Testis (tissue), 2 donors: Measurements from ENCODE around the gene TMEM41A.

Experiments used
- CTCF ChIP-seq, 3 experiments: fragments of 450-650 bp in 2 of 3; fragments of 200-600 bp in 1 of 3; sonication (generic) in 1 of 3; IDR thresholded peaks; one replicate each; pipeline ENCODE4 v1.5.1; 2016 to 2019; ENCODE audit warnings: antibody characterized with exemption in 3 of 3, mild to moderate bottlenecking in 2 of 3, moderate library complexity in 1 of 3
- POLR2A ChIP-seq: fragments of 450-650 bp; IDR thresholded peaks from one replicate; pipeline ENCODE4 v1.6.1; 2017; ENCODE audit warnings: antibody characterized with exemption, mild to moderate bottlenecking, moderate library complexity

GRCh38 chr3:185490241-185490640 lies 8.6 kb downstream of the TMEM41A start:
- no peak for TF ChIP-seq POLR2A
- no peak for TF ChIP-seq CTCF (IDR thresholded peaks at IDR 0.05)
